ENCODE measurements around the gene DNLZ. TPM values are rescaled to one million over a fixed set of nuclear protein-coding genes. Genes with fewer than 3 reads are reported as not detected.
A peak's percentile ranks its signal among the peaks of the same experiment; 100 is the strongest.

DNLZ gene
- total and polyA plus RNA-seq, 9 of the 15 experiments (the other 6 are each of a cell fraction or from before 2014, with no cell fraction given), result 0.17 to 44.6 (median 3.4) TPM

- TF ChIP-seq PHF8 (IDR thresholded peaks at IDR 0.05; ENCODE audit: borderline replicate concordance, low read length) (peak; percentile 26; the same call in 1 of the 2 replicates), MAFF (IDR thresholded peaks at IDR 0.05; ENCODE audit: low read length) (no peak), FUS (optimal IDR thresholded peaks at IDR 0.05; ENCODE audit: low read depth, low read length) (no peak), ESRRA (IDR thresholded peaks at IDR 0.05; ENCODE audit: borderline replicate concordance, low read depth) (peak; percentile 60; the same call in 1 of the 2 replicates), ZNF324 (CRISPR knock-in tag; IDR thresholded peaks at IDR 0.05) (no peak), TEAD1 (CRISPR knock-in tag; IDR thresholded peaks at IDR 0.05) (no peak), ETV6 (IDR thresholded peaks at IDR 0.05; ENCODE audit: borderline replicate concordance in 1 of 2, low read depth in 2 of 2, low read length in 1 of 2) (no peak), ETV6 (CRISPR knock-in tag; IDR thresholded peaks at IDR 0.05; ENCODE audit: borderline replicate concordance) (no peak), SMARCA5 (IDR thresholded peaks at IDR 0.05) (no peak), ZNF76 (CRISPR knock-in tag; IDR thresholded peaks at IDR 0.05; ENCODE audit: borderline replicate concordance) (no peak), RAD21 (CRISPR knock-in tag; conservative IDR thresholded peaks at IDR 0.05 in 1 of 2, IDR thresholded peaks at IDR 0.05 in 1 of 2) (no peak), ARHGAP35 (IDR thresholded peaks at IDR 0.05; ENCODE audit: partially characterized antibody) (no peak), ZNF644 (tag; IDR thresholded peaks at IDR 0.05; ENCODE audit: low read depth) (no peak), SMC3 (conservative IDR thresholded peaks at IDR 0.05; ENCODE audit: insufficient read depth, low read depth, low read length) (no peak), HIVEP1 (CRISPR knock-in tag; IDR thresholded peaks at IDR 0.05) (no peak)
- TF ChIP-seq, protein P1, sequence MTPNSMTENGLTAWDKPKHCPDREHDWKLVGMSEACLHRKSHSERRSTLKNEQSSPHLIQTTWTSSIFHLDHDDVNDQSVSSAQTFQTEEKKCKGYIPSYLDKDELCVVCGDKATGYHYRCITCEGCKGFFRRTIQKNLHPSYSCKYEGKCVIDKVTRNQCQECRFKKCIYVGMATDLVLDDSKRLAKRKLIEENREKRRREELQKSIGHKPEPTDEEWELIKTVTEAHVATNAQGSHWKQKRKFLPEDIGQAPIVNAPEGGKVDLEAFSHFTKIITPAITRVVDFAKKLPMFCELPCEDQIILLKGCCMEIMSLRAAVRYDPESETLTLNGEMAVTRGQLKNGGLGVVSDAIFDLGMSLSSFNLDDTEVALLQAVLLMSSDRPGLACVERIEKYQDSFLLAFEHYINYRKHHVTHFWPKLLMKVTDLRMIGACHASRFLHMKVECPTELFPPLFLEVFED (CRISPR knock-in tag; conservative IDR thresholded peaks at IDR 0.05), result no peak
These were observed 21.1 kb downstream of the DNLZ start (continued) for GRCh38 chr9:136342181-136343120.

Data from K562 (cell line).